BJ (cell line): ENCODE data around the gene NFKBIA. TPM values are rescaled to one million over a fixed set of nuclear protein-coding genes. Genes with fewer than 3 reads are reported as not detected.
"Not testable (repeated sequence)": the region's sequence is repeated elsewhere in the genome, so short reads cannot be mapped to it uniquely, and the experiment has no call there.

Source experiments
- CTCF ChIA-PET: fragments of 350-600 bp; formaldehyde crosslinking; extraction: SDS; loops from one replicate; lab custom pipeline; 2021; ENCODE audit warnings: antibody characterized with exemption, inconsistent platforms; lab: Yijun Ruan, JAX
- POLR2A ChIA-PET: fragments of 300-600 bp; sonication (Branson Sonifier 250); formaldehyde crosslinking; extraction: SDS; loops from one replicate; lab custom pipeline; 2021; ENCODE audit warnings: antibody characterized with exemption; lab: Charles Lee
- DNase-seq: peaks from one replicate; pipeline ENCODE4 v3.0.0-alpha.2; 2011; ENCODE audit warnings: low read depth
- H3K27me3 ChIP-seq: 2 replicates; pipeline ENCODE4 v1.6.0; 2011; ENCODE audit warnings: low read length; ENCODE audit not compliant: control insufficient read depth, insufficient read depth
- H3K36me3 ChIP-seq: 2 replicates; pipeline ENCODE4 v1.5.1; 2011; ENCODE audit warnings: low read length; ENCODE audit not compliant: control insufficient read depth, insufficient read depth
- H3K4me3 ChIP-seq: 2 replicates; pipeline ENCODE4 v1.5.1; 2011; ENCODE audit warnings: low read depth, mild to moderate bottlenecking, control low read depth, low read length
- polyA plus RNA-seq: library from polyadenylated mRNA; depleted of rRNA; stranded (reverse); fragments of >200 nt; gene quantifications from 2 replicates; pipeline ENCODE4 v1.2.3, GENCODE V29; 2011
- TF ChIP-seq, protein P1 (sequence below): IDR thresholded peaks from 2 replicates; pipeline ENCODE4 v1.5.1; 2011; ENCODE audit warnings: low read depth, mild to moderate bottlenecking, control low read depth, inconsistent platforms, low read length, moderate library complexity; ENCODE audit not compliant: insufficient read depth

Gene NFKBIA
- polyA plus RNA-seq, 1 experiment: 73.2 TPM

DNA sequence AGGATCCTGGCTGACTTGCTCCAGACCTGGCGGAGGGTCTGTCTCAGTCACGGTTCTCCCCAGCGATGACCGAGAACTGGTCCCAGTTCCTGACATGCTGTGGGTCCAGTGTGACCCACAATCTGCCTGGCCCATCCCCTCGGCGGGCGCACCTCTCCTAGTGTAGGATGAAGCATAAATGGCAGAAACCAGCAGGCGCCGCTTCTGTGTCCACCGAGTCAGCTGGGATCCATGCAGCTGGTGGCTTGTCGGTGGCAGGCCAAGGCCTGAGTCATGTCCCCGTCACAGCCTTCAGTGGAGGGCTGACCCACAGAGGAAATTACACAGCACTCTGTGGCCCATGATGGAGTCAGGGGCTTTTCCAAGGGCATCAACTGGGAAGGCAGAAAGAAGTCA is 38.5 kb downstream of the NFKBIA start:
- no peaks in the 10 kb centered on the region for H3K27me3 ChIP-seq
- no peak overlapping the region for H3K4me3 ChIP-seq
- ChIA-PET POLR2A (interaction anchor here (0.6 to 0.8 kb wide), 2 partner anchors 19 to 60 kb away, joined by 3 to 4 read pairs; no protein-coding TSS in a partner anchor), CTCF (interaction anchor here (1.2 to 1.5 kb wide), 3 partner anchors 9 to 20 kb away, joined by 3 read pairs; no protein-coding TSS in a partner anchor)
- TF ChIP-seq, protein P1, sequence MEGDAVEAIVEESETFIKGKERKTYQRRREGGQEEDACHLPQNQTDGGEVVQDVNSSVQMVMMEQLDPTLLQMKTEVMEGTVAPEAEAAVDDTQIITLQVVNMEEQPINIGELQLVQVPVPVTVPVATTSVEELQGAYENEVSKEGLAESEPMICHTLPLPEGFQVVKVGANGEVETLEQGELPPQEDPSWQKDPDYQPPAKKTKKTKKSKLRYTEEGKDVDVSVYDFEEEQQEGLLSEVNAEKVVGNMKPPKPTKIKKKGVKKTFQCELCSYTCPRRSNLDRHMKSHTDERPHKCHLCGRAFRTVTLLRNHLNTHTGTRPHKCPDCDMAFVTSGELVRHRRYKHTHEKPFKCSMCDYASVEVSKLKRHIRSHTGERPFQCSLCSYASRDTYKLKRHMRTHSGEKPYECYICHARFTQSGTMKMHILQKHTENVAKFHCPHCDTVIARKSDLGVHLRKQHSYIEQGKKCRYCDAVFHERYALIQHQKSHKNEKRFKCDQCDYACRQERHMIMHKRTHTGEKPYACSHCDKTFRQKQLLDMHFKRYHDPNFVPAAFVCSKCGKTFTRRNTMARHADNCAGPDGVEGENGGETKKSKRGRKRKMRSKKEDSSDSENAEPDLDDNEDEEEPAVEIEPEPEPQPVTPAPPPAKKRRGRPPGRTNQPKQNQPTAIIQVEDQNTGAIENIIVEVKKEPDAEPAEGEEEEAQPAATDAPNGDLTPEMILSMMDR: no peak
- no peak for DNase-seq
- H3K36me3 ChIP-seq: no peaks in the 10 kb centered on the region

- Histone ChIP-seq H3K36me3 (no peaks in the 10 kb centered on the region), H3K4me3 (no peak overlapping the region), H3K27me3 (no peaks in the 10 kb centered on the region)
- TF ChIP-seq, protein P1: no peak
- ChIA-PET POLR2A (interaction anchor here (0.6 to 0.8 kb wide), 2 partner anchors 20 to 59 kb away, joined by 3 to 4 read pairs; no protein-coding TSS in a partner anchor), CTCF (interaction anchor here (1.1 to 1.8 kb wide), 5 partner anchors 8 to 151 kb away, joined by 3 to 7 read pairs (median 3); no protein-coding TSS in a partner anchor)
- DNase-seq: peak; percentile 61
Measured at GRCh38 chr14:35365130-35366055, 39.2 kb downstream of the NFKBIA start.

- ChIA-PET CTCF (interaction anchor here (1.4 kb wide), 1 partner anchor 11 kb away, joined by 7 read pairs; no protein-coding TSS in a partner anchor), POLR2A (no interaction called here)
- DNase-seq: no peak
- no peaks in the 10 kb centered on the region for H3K36me3 ChIP-seq
- TF ChIP-seq, protein P1: no peak
- H3K27me3 ChIP-seq: no peaks in the 10 kb centered on the region
- no peak overlapping the region for H3K4me3 ChIP-seq
Measured at GRCh38 chr14:35362911-35363374, 41.6 kb downstream of the NFKBIA start.

DNA sequence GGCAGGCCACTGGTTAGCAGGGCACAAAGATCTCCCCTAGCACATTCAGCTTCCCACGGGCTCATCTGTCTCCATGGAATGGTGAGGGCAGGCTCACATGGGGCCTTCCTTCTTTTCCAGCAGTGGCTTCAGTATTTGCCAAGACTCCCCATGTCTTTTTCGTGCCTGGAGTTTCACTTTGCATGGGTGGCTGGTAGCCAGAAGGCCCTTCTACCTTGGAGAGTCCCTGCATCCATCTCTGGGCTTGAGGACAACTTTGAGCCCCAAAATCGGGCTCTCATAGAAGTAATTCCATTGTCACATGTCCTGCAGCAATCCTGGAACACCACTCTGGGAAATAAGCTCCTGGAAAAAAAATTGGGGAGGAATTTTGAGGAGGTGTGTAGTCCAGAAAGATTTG is 42.1 kb downstream of the NFKBIA start:
- no peaks in the 10 kb centered on the region for H3K36me3 ChIP-seq
- CTCF ChIA-PET: interaction anchor here (1.4 kb wide), 1 partner anchor 11 kb away, joined by 7 read pairs; no protein-coding TSS in a partner anchor
- H3K27me3 ChIP-seq: no peaks in the 10 kb centered on the region
- DNase-seq: no peak
- POLR2A ChIA-PET: no interaction called here
- H3K4me3 ChIP-seq: no peak overlapping the region
- TF ChIP-seq, protein P1: no peak

DNA sequence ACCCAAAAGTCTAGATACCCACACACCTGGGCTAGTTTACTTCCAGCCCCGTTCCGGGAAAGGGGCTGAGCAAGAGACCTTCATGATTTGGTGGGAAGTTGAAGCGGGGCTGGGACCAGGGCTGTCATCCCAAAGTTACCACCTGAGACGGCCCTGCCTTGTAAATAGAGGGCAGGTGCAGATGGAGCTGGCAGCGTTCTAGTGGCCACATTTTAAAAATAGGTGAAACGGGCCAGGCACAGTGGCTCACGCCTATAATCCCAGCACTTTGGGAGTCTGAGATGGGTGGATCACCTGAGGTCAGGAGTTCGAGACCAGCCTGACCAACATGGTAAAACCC is 43.4 kb downstream of the NFKBIA start:
- CTCF ChIA-PET: no interaction called here
- no peaks in the 10 kb centered on the region for H3K27me3 ChIP-seq
- POLR2A ChIA-PET: no interaction called here
- TF ChIP-seq, protein P1: no peak
- DNase-seq: no peak
- no peaks in the 10 kb centered on the region for H3K36me3 ChIP-seq
- H3K4me3 ChIP-seq: no peak overlapping the region

DNA sequence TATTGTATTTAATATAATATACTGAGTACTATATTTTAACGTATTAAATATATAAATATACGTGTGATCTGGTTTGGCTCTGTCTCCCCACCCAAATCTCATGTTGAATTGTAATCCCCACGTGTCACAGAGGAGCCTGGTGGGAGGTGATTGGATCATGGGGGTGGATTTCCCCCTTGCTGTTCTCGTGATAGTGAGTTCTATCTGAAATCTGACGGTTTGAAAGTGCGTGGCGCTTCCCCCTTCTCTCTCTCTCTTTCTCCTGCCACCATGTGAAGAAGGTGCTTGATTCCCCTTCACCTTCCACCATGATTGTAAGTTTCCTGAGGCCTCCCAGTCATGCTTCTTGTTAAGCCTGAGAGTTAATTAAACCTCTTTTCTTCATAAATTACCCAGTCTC is 44.9 kb downstream of the NFKBIA start:
- H3K4me3 ChIP-seq, CTCF ChIA-PET, DNase-seq, POLR2A ChIA-PET, H3K36me3 ChIP-seq, H3K27me3 ChIP-seq: not testable (repeated sequence)
